MM.1S (cell line): ENCODE results near the gene NDUFA8.

Source experiments
- EZH2 ChIP-seq: fragments of 300-600 bp; sonication (generic); optimal IDR thresholded peaks from 2 replicates; pipeline ENCODE3; 2017; ENCODE audit warnings: low read depth, mild to moderate bottlenecking, antibody characterized with exemption, low read length, mixed read lengths
- EZH2phosphoT487 ChIP-seq: fragments of 300-600 bp; sonication (generic); IDR thresholded peaks from 2 replicates; pipeline ENCODE4 v1.6.1; 2018; ENCODE audit warnings: antibody characterized with exemption, low read length
- TF ChIP-seq, protein P1 (sequence below): fragments of 300-600 bp; sonication (generic); IDR thresholded peaks from 2 replicates; pipeline ENCODE4 v1.5.1; 2016; ENCODE audit warnings: antibody characterized with exemption, low read length, mixed read lengths

DNA sequence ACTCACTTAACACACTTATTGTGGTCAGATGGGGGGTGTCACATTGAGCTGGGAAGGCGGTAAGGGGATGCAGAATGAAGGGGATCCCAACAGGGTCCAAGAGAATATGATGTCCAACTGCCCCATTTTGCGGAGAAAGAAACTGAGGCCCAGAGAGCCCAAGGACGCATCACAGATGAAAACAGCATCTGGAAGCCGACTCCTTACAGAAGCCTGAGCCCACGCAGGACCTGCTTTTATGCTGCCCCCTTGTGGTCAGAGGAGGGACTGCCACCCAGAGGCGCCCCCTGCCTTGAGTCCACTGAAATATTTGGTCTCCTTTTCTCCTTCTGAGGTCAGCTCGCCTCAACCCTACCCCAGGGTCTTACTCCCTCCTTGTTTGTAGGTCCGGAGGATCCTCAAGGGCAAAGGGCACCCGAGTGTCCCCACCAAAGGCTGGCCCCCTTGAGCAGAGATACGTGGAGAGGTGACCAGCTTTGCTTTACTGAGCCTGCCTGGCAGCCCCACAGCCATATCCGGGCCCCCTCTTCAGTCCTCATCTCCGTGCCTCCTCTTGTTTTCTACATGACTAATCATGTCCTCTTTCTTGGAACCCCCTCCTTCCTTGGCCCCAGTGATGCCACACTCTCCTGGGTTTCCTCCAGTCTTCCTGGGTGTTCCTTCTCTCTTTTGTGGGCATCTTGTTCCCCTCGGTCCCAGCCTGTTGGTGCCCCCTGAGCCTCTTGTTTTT lies 36.5 kb downstream of the NDUFA8 start:
- TF ChIP-seq, protein P1, sequence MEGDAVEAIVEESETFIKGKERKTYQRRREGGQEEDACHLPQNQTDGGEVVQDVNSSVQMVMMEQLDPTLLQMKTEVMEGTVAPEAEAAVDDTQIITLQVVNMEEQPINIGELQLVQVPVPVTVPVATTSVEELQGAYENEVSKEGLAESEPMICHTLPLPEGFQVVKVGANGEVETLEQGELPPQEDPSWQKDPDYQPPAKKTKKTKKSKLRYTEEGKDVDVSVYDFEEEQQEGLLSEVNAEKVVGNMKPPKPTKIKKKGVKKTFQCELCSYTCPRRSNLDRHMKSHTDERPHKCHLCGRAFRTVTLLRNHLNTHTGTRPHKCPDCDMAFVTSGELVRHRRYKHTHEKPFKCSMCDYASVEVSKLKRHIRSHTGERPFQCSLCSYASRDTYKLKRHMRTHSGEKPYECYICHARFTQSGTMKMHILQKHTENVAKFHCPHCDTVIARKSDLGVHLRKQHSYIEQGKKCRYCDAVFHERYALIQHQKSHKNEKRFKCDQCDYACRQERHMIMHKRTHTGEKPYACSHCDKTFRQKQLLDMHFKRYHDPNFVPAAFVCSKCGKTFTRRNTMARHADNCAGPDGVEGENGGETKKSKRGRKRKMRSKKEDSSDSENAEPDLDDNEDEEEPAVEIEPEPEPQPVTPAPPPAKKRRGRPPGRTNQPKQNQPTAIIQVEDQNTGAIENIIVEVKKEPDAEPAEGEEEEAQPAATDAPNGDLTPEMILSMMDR = peak; percentile 100
- TF ChIP-seq EZH2 (no peak), EZH2phosphoT487 (no peak)
